Activated CD4-positive, CD25-positive, alpha-beta regulatory T cell treated with anti-CD3 and anti-CD28 coated beads, Interleukin-2, amount 50 U/mL, for 24 hours (primary cell): Measurements from ENCODE around the gene STARD9.
"Not testable (repeated sequence)": the region's sequence is repeated elsewhere in the genome, so short reads cannot be mapped to it uniquely, and the experiment has no call there.

Experiments used
- ATAC-seq, 2 donors: fragments of 150-1000 bp; cut with Tn5 transposase; one replicate each; pipeline ENCODE4 v1.10.0; 2021; ENCODE audit warnings: mild to moderate bottlenecking in 1 of 2, moderate library complexity in 1 of 2

Gene STARD9

GRCh38 chr15:42591238-42591934, 16.0 kb downstream of the STARD9 start:
- ATAC-seq = no peak

- ATAC-seq = no peak
Measured at GRCh38 chr15:42592716-42593115, 17.3 kb downstream of the STARD9 start.

- ATAC-seq = no peak
Measured at GRCh38 chr15:42593143-42593542, 17.7 kb downstream of the STARD9 start.

GRCh38 chr15:42594095-42594494, 18.7 kb downstream of the STARD9 start:
- no peak for ATAC-seq

- ATAC-seq = no peak
Measured at GRCh38 chr15:42595626-42596240, 20.3 kb downstream of the STARD9 start.

GRCh38 chr15:42601316-42601715, 25.9 kb downstream of the STARD9 start:
- not testable (repeated sequence) for ATAC-seq

- ATAC-seq = no peak
Measured at GRCh38 chr15:42602501-42602900, 27.1 kb downstream of the STARD9 start.

- ATAC-seq = no peak
Measured at GRCh38 chr15:42603978-42604377, 28.6 kb downstream of the STARD9 start.

DNA sequence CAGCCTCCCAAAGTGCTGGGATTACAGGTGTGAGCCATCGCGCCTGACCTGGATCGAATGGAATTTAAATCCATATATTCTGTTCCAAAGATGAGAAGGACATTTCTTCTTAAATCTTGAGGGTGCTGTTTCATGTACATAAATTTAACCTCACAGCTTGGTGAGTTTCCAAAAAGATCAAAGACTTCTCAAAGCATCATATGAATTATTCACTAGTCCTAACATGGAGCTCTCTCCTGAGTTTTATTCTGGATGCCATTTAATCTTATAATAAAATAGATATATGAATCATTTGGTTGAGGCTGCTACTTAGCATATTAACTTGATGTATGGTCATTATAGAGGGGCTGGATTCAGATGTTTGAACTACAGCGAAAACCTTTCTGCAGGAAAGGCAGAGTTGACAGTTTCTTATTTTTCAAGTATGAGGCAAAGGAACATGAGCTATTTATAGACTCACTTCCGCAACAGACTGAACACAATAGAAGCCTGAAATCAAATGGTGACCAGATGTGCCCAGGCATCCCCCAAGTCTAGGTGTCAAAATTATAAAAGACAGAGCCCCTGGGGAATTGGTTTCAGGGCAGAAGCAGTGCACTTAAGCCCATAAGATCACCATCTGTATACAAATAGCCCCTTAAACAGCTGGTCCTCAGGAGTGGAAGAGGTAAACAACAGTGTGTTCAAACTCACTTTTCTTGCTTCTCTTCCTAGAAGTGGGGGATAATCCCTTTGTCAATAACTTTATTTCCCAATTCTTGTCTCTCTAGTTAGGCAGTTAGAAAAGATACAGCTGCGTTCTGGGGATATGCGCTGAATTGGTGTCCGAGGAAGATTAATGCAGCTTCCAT, 29.7 kb downstream of the STARD9 start:
- no peak for ATAC-seq

DNA sequence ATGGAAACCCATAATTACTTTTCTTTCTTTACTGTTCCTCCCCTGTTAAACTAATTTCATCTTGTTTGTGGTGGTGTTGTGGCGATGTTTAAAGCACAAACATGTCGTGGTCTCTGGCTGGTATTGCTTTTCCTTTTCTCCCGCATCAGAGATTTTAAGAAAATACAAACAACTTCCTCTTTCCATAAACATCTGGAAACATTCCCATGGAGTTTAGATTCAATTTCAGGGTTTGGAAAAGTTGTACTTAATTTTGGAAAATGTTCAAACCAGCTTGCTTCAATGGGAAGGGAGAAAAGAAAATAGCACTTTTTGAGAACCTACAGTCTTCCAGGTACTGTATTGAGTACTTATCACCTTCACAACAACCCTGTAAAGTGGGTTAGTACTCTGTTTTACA, 30.4 kb downstream of the STARD9 start:
- ATAC-seq = no peak

DNA sequence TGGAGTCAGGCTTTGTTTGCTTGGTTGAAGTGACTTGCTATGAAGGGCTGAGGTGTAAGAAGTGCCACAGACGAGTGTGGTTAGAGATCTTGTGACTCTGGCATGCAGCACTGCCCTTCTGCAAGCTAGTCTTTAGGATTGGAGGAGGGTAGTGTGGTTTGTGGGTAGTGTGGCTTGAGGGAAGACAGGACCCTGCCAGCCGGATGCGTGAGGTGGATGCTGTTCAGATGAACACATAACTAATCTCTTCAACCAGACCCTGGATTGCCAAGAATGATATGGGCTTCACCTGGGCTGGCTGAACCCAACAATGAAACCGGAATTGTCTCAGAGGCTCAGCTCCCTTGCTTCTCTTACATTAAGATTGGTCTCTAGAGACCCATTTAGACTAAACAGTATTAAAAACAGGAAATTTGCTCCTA, 32.7 kb downstream of the STARD9 start:
- peak; percentile 41 to 74 for ATAC-seq

GRCh38 chr15:42608752-42609488, 33.5 kb downstream of the STARD9 start:
- ATAC-seq = peak; percentile 37 to 60

DNA sequence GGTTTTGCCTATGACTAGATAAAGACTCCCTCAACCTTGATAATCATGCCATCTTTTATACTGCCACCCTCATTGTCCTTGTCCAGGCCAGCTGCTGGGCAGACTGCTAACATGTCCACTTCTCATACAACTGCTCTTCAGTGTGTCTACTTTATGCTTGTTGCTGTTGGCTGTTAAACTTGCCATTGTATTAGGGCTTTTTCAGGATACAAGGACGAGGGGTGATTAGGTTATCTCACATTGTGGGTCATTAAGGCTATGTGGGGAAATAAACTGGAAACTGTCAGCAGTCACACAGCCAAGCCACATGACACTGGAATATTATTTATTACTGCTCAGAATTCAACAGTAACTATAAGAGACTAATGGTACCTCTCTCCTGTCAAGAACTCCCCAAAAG, 36.1 kb downstream of the STARD9 start:
- no peak for ATAC-seq

DNA sequence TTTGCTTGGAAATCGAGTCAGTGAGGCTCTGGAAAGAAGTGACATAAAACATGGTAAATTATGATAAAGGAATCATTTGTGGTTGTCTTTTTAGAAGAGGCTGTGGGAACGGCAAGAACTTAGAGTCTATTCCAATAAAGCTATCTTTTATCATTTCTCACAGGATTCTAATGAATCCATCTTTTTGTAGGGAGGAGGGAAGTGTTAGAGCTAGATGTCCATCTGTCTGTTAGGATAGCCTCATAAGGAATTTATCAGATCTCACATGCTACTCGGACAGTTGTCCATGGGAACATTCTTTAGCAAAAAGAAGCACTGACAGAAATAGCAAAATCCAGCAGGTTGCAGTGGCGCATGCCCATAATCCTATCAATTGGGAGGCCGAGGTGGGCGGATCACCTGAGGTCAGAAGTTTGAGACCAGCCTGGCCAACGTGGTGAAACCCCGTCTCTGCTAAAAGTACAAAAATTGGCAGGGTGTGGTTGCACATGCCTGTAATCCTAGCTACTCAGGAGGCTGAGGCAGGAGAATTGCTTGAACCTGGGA, 37.0 kb downstream of the STARD9 start:
- ATAC-seq = no peak

DNA sequence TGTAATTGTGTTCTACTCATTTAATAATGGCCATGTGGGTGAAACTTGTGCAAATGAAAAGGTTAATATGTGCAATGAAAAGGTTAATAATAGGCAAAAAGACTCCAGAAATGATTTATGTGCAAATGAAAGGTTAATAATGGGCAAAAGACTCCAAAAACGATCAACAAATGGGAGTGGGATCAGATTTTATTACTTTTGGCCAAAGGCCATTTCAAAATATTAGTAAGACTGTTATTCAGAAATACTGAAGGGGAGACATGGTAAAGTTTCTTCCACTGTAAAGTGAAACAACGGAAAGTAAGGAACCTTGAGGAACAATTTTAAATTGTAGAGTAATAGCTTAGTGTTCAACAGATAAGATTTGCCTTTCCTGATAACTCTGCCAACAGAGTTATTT, 40.7 kb downstream of the STARD9 start:
- no peak for ATAC-seq

GRCh38 chr15:42619656-42620371, 44.4 kb downstream of the STARD9 start:
- no peak for ATAC-seq

- ATAC-seq = no peak
Measured at GRCh38 chr15:42621386-42621785, 46.0 kb downstream of the STARD9 start.

DNA sequence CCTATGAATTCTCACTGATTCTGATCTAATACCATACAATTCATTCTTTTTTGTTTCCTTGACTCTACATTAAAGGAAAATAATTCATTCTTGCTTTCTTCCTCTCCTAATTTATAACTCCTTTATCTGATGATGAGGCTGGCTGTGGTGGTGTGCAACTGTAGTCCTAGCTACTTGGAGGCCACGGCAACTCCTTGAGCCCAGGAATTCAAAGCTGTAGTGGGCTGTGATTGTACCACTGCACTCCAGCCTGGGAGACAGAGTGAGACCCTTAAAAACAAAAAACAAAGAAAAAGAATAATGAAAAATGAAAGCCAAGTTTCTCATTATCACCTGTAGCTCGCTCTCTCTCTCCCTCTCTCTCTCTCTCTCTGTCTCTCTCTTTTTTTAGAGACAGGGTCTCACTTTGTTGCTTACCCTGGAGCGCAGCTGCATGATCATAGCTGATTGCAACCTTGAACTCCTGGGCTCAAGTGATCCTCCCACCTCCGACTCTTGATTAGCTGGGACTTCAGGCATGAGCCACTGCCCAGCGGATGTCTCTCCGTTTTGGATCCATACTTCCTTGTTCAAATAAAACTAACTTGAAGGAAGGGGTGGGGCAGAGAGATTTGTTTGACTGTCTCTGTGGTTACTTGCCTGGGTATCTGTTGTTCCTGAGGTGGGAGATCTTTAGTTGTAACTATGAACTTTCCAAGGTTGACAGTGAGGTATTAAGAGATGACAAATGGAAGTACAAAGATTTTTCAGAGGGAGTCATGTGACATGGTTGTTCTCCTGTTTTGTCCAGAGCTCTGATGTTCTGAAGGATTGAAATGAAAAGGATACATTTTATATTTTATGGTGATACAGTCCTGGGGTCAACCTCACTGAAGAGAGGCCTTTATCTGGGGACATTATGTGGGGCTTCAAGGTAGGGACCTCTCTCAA, 46.9 kb downstream of the STARD9 start:
- ATAC-seq = no peak

DNA sequence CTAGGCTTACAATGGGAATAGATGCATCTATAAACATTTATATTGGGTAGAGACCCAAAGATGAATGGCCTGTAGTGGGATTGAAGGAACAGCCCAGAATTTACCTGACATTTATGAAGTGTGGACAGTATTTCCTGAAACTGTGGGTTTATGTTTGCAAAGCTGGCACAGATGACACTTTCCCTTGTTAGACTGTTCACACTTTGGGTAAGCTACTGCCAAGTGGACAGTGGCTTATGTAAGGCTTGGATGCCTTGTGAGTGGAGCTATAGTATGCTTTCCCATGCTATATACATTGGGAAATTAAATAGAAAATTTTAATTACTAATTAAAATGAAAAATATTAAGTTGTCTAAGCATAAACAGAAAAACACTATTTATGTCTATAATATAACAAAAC, 48.5 kb downstream of the STARD9 start:
- ATAC-seq = no peak

DNA sequence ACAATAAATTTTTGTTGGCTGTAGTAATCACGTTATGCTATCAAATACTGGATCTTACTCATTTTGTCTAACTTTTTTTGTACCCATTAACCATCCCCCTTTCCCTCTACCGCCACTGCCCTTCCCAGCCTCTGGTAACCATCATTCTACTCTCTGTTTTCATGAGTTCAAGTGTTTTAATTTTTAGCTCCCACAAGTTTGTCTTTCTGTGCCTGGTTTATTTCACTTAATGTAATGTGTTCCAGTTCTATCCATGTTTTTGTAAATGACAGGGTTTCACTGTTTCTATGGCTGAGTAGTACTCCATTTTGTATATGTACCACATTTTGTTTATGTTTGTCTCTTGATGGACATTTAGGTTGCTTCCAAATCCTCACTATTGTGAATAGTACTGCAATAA, 52.1 kb downstream of the STARD9 start:
- no peak for ATAC-seq

- ATAC-seq = no peak
Measured at GRCh38 chr15:42628761-42629160, 53.4 kb downstream of the STARD9 start.
